Endothelial cell (in vitro differentiated cells): ENCODE results near the gene SLC6A2. TPM values are rescaled to one million over a fixed set of nuclear protein-coding genes. Genes with fewer than 3 reads are reported as not detected.

ENCODE experiments used
- DNase-seq: peaks from one replicate; pipeline ENCODE4 v3.0.0; 2021; ENCODE audit warnings: low spot score
- H3K27ac Mint-ChIP-seq: one replicate; pipeline ENCODE4 v1.8.0; 2021; ENCODE audit warnings: mixed read lengths, inconsistent platforms; ENCODE audit not compliant: unreplicated experiment
- H3K27me3 Mint-ChIP-seq: one replicate; pipeline ENCODE4 v1.8.0; 2021; ENCODE audit warnings: mild to moderate bottlenecking, moderate library complexity, mixed read lengths, inconsistent platforms; ENCODE audit not compliant: unreplicated experiment
- H3K36me3 Mint-ChIP-seq: one replicate; pipeline ENCODE4 v1.8.0; 2021; ENCODE audit warnings: mild to moderate bottlenecking, low read depth, mixed read lengths, inconsistent platforms; ENCODE audit not compliant: unreplicated experiment
- H3K4me1 Mint-ChIP-seq: one replicate; pipeline ENCODE4 v1.8.0; 2021; ENCODE audit warnings: mild to moderate bottlenecking, mixed read lengths, inconsistent platforms; ENCODE audit not compliant: unreplicated experiment
- H3K4me3 Mint-ChIP-seq: one replicate; pipeline ENCODE4 v1.8.0; 2021; ENCODE audit warnings: mild to moderate bottlenecking, mixed read lengths, inconsistent platforms; ENCODE audit not compliant: unreplicated experiment
- H3K9me3 Mint-ChIP-seq: one replicate; pipeline ENCODE4 v1.8.0; 2021; ENCODE audit warnings: mixed read lengths, inconsistent platforms; ENCODE audit not compliant: unreplicated experiment
- total RNA-seq: library from RNA; stranded (reverse); fragmentation: NEBNext Ultra II Directional; extraction: Animal tissue kit (Norgen Biotek cat#: 25700); gene quantifications from one replicate; pipeline ENCODE4 v1.2.1, GENCODE V29; 2021; ENCODE audit not compliant: unreplicated experiment
- TF ChIP-seq, protein P1 (sequence below): fragments of 200-600 bp; sonication (generic); IDR thresholded peaks from one replicate; pipeline ENCODE4 v1.5.0; 2021; ENCODE audit warnings: antibody characterized with exemption; ENCODE audit not compliant: unreplicated experiment

The SLC6A2 gene
- total RNA-seq, 1 donor from 2014 or later = not detected

DNA sequence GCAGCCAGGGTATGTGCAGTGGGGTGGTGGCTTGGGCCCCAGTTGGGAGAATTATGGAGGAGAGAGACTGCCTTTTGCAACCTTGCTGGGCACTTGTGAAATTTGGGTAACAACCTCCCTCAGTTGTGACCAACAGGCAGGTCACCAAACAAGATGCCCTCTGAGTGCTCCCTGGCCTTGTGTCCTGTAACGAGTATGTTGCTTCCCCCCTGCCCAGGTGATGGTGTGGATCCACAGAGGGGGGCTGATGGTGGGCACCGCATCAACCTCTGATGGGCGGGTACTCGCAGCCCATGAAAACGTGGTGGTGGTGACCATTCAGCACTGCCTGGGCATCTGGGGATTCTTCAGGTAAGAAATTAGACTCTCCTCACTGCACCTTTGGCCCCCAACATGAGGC is 74.3 kb downstream of the SLC6A2 start:
- Mint-ChIP-seq H3K4me1 (no peaks in the 10 kb centered on the region), H3K9me3 (no peaks in the 10 kb centered on the region), H3K4me3 (no peak overlapping the region), H3K27me3 (no peaks in the 10 kb centered on the region), H3K27ac (no peak overlapping the region), H3K36me3 (no peaks in the 10 kb centered on the region)
- DNase-seq = no peak
- TF ChIP-seq, protein P1, sequence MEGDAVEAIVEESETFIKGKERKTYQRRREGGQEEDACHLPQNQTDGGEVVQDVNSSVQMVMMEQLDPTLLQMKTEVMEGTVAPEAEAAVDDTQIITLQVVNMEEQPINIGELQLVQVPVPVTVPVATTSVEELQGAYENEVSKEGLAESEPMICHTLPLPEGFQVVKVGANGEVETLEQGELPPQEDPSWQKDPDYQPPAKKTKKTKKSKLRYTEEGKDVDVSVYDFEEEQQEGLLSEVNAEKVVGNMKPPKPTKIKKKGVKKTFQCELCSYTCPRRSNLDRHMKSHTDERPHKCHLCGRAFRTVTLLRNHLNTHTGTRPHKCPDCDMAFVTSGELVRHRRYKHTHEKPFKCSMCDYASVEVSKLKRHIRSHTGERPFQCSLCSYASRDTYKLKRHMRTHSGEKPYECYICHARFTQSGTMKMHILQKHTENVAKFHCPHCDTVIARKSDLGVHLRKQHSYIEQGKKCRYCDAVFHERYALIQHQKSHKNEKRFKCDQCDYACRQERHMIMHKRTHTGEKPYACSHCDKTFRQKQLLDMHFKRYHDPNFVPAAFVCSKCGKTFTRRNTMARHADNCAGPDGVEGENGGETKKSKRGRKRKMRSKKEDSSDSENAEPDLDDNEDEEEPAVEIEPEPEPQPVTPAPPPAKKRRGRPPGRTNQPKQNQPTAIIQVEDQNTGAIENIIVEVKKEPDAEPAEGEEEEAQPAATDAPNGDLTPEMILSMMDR = no peak

DNA sequence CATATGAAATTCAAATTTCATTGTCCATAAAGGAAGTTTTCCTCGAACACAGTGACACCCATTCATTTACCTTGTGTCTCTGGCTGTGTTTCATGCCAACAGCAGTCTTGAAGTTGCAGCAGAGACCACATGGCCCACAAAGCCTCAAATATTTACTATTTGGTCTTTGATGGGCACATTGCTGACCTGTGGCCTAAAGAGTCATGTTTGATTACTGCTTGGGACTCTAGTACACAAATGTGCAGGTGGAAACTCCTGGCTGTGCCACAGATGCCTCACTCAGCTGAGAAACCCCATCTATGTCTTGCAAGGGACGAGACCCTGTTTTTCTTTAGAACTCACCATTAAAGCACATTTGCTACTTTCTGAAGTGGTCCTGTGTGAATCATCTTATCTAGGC is 76.7 kb downstream of the SLC6A2 start:
- H3K9me3 Mint-ChIP-seq = no peaks in the 10 kb centered on the region
- no peak overlapping the region for H3K4me3 Mint-ChIP-seq
- TF ChIP-seq, protein P1 = no peak
- no peak overlapping the region for H3K27ac Mint-ChIP-seq
- H3K4me1 Mint-ChIP-seq = no peaks in the 10 kb centered on the region
- H3K36me3 Mint-ChIP-seq = no peaks in the 10 kb centered on the region
- no peak for DNase-seq
- no peaks in the 10 kb centered on the region for H3K27me3 Mint-ChIP-seq

- no peak overlapping the region for H3K27ac Mint-ChIP-seq
- no peak for DNase-seq
- TF ChIP-seq, protein P1 = no peak
- H3K27me3 Mint-ChIP-seq = peaks cover 2% of the 10 kb centered on the region
- peaks cover 4% of the 10 kb centered on the region for H3K4me1 Mint-ChIP-seq
- H3K36me3 Mint-ChIP-seq = no peaks in the 10 kb centered on the region
- no peak overlapping the region for H3K4me3 Mint-ChIP-seq
- H3K9me3 Mint-ChIP-seq = no peaks in the 10 kb centered on the region
These were observed 78.9 kb downstream of the SLC6A2 start for GRCh38 chr16:55734665-55735064.

- Mint-ChIP-seq H3K9me3 (no peaks in the 10 kb centered on the region), H3K36me3 (no peaks in the 10 kb centered on the region), H3K4me3 (no peak overlapping the region), H3K27me3 (peaks cover 2% of the 10 kb centered on the region), H3K27ac (no peak overlapping the region), H3K4me1 (peaks cover 4% of the 10 kb centered on the region)
- TF ChIP-seq, protein P1 = no peak
- DNase-seq = no peak
These were observed 79.5 kb downstream of the SLC6A2 start for GRCh38 chr16:55735120-55735781.

DNA sequence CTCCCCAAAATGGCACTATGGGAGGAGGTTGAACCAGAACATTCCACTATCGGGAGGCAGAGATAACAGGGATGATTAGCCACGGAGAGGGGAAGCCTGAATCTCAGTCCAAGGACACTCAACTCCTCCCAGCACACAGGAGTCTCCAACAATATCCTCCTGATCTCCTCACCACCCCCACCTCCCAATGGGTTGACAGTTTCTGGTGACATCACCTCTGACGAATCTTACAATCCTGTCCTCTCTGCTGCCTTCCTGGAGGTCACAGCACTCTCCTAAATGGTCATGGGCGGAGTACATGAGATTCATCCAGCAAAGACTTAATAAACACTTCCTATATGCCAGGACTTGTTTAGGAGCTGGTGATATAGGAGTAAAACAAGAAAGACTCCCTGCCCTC is 80.9 kb downstream of the SLC6A2 start:
- Mint-ChIP-seq H3K4me1 (peaks cover 4% of the 10 kb centered on the region), H3K27me3 (peaks cover 2% of the 10 kb centered on the region), H3K36me3 (no peaks in the 10 kb centered on the region), H3K27ac (no peak overlapping the region), H3K4me3 (no peak overlapping the region), H3K9me3 (no peaks in the 10 kb centered on the region)
- TF ChIP-seq, protein P1 = no peak
- no peak for DNase-seq
